Mammary epithelial cell (primary cell): Measurements from ENCODE around the gene SAMD5.

ENCODE experiments used
- CTCF ChIP-seq, 2 donors: IDR thresholded peaks in 1 of 2; conservative IDR thresholded peaks in 1 of 2; 2 replicates each; pipeline ENCODE4 v1.5.1; 2011 to 2012; ENCODE audit warnings: inconsistent platforms in 2 of 2, low read length in 2 of 2, mild to moderate bottlenecking in 2 of 2, control low read depth in 1 of 2, low read depth in 1 of 2; ENCODE audit not compliant: insufficient read depth in 1 of 2; ENCODE audit errors: extremely low read depth in 1 of 2
- EZH2 ChIP-seq: IDR thresholded peaks from 2 replicates; pipeline ENCODE4 v1.6.1; 2012; ENCODE audit warnings: low read length, inconsistent platforms, borderline replicate concordance

GRCh38 chr6:147548921-147549475 lies 40.5 kb downstream of the SAMD5 start:
- no peak for TF ChIP-seq CTCF (conservative IDR thresholded peaks at IDR 0.05 in 1 of 2, IDR thresholded peaks at IDR 0.05 in 1 of 2; ENCODE audit: extremely low read depth in 1 of 2, insufficient read depth in 1 of 2, low read depth in 1 of 2, low read length in 2 of 2)
- no peak for TF ChIP-seq EZH2
